EH (cell line): ENCODE data around the gene AVP.
"Not testable (repeated sequence)": the region's sequence is repeated elsewhere in the genome, so short reads cannot be mapped to it uniquely, and the experiment has no call there.

ENCODE experiments used
- DNase-seq: peaks from one replicate; pipeline ENCODE4 v3.0.0-alpha.2; 2015; ENCODE audit warnings: low read depth

Gene AVP

GRCh38 chr20:3084283-3084985 lies at the start of gene AVP:
Gene AVP, minus strand, starts transcription at chr20:3084724. Its CDS starts 50 bp downstream, at chr20:3084674.
- no peak for DNase-seq

GRCh38 chr20:3134151-3134550 lies 49.6 kb upstream of the AVP start:
- DNase-seq: peak; percentile 59

- DNase-seq: peak; percentile 13
These were observed 48.6 kb upstream of the AVP start for GRCh38 chr20:3133155-3133554.

GRCh38 chr20:3130051-3130600 lies 45.6 kb upstream of the AVP start:
- DNase-seq: no peak

GRCh38 chr20:3129094-3129493 lies 44.6 kb upstream of the AVP start:
- DNase-seq: no peak

- no peak for DNase-seq
These were observed 43.9 kb upstream of the AVP start for GRCh38 chr20:3128275-3128984.

- no peak for DNase-seq
These were observed 42.0 kb upstream of the AVP start for GRCh38 chr20:3126527-3126859.

- not testable (repeated sequence) for DNase-seq
These were observed 41.4 kb upstream of the AVP start for GRCh38 chr20:3125776-3126526.

GRCh38 chr20:3124773-3125560 lies 40.4 kb upstream of the AVP start:
- DNase-seq: not testable (repeated sequence)

- DNase-seq: not testable (repeated sequence)
These were observed 39.6 kb upstream of the AVP start for GRCh38 chr20:3124163-3124562.

GRCh38 chr20:3123542-3123941 lies 39.0 kb upstream of the AVP start:
- DNase-seq: no peak

- DNase-seq: no peak
These were observed 37.6 kb upstream of the AVP start for GRCh38 chr20:3121955-3122610.

- DNase-seq: no peak
These were observed 36.9 kb upstream of the AVP start for GRCh38 chr20:3121271-3121911.

GRCh38 chr20:3119044-3119443 lies 34.5 kb upstream of the AVP start:
- no peak for DNase-seq

- DNase-seq: peak; percentile 73
These were observed 33.4 kb upstream of the AVP start for GRCh38 chr20:3117839-3118379.

GRCh38 chr20:3116341-3116740 lies 31.8 kb upstream of the AVP start:
- no peak for DNase-seq

- peak; percentile 67 for DNase-seq
These were observed 30.9 kb upstream of the AVP start for GRCh38 chr20:3115190-3116107.

- no peak for DNase-seq
These were observed 27.5 kb upstream of the AVP start for GRCh38 chr20:3111995-3112394.

GRCh38 chr20:3111507-3111906 lies 27.0 kb upstream of the AVP start:
- no peak for DNase-seq
